Epithelial cell of proximal tubule (primary cell): Measurements from ENCODE around the gene ZNF532. TPM values are rescaled to one million over a fixed set of nuclear protein-coding genes. Genes with fewer than 3 reads are reported as not detected.

Experiments used
- DNase-seq: peaks from one replicate; pipeline ENCODE4 v3.0.0-alpha.2; 2011; ENCODE audit warnings: low read depth
- H3K4me3 ChIP-seq: 2 replicates; pipeline ENCODE4 v1.5.1; 2011; ENCODE audit warnings: low read depth, mild to moderate bottlenecking, low read length
- total RNA-seq: library from RNA; depleted of rRNA; stranded (reverse); fragments of >200 nt; gene quantifications from 2 replicates; pipeline ENCODE4 v1.2.3, GENCODE V29; 2015
- TF ChIP-seq, protein P1 (sequence below): conservative IDR thresholded peaks from 2 replicates; pipeline ENCODE4 v1.5.1; 2012; ENCODE audit warnings: low read depth, mild to moderate bottlenecking, low read length

Gene ZNF532
- total RNA-seq, 1 donor from 2014 or later: 70.2 TPM

DNA sequence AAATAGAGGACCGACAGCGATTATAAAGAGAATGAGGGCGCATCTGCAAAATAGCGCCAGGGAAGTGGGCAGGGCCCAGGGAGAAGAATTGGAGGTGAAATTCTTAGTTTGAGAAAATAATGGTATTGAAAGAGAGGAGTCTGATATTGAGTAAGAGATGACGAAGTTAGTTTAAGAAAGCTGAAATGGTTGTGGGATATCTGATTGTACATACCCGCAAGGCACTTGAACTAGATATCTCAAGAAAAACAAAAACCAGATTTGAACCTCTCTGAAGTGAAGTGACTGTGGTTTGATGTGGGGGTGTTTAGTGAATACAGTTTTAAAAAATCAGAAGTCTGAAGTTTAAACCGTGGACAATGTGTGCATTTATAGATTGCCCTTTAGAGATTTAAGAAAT is 38.9 kb downstream of the ZNF532 start:
- DNase-seq: no peak
- TF ChIP-seq, protein P1, sequence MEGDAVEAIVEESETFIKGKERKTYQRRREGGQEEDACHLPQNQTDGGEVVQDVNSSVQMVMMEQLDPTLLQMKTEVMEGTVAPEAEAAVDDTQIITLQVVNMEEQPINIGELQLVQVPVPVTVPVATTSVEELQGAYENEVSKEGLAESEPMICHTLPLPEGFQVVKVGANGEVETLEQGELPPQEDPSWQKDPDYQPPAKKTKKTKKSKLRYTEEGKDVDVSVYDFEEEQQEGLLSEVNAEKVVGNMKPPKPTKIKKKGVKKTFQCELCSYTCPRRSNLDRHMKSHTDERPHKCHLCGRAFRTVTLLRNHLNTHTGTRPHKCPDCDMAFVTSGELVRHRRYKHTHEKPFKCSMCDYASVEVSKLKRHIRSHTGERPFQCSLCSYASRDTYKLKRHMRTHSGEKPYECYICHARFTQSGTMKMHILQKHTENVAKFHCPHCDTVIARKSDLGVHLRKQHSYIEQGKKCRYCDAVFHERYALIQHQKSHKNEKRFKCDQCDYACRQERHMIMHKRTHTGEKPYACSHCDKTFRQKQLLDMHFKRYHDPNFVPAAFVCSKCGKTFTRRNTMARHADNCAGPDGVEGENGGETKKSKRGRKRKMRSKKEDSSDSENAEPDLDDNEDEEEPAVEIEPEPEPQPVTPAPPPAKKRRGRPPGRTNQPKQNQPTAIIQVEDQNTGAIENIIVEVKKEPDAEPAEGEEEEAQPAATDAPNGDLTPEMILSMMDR: no peak
- no peak overlapping the region for H3K4me3 ChIP-seq

DNA sequence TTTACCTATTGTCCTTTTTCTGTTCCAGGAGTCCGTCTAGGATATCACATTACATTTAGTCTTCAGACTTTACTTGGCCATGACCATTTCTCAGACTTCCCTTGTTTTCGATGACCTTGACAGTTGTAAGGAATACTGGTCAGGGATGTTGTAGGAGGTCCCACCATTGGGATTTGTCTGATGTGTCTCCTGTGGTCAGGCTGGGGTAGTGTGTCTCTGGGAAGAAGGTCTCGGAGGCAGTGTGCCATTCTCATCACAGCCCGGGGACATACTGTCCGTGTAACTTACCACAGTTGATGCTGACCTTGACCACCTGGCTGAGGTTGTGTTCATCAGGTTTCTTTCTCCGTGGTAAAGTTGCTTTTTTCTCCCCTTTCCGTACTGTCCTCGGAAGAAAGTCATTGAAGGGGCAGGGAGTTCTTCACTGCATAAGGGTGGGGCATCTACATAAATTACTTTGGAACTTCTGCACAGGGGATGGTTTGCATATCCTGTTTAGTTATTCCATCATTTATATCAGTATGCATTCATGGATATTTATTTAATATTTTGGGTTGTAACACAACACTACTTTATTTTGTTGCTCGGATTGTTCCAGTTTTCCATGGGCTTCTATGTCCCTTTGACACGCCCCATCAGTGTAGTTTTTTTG is 41.2 kb downstream of the ZNF532 start:
- TF ChIP-seq, protein P1: no peak
- no peak overlapping the region for H3K4me3 ChIP-seq
- no peak for DNase-seq

DNA sequence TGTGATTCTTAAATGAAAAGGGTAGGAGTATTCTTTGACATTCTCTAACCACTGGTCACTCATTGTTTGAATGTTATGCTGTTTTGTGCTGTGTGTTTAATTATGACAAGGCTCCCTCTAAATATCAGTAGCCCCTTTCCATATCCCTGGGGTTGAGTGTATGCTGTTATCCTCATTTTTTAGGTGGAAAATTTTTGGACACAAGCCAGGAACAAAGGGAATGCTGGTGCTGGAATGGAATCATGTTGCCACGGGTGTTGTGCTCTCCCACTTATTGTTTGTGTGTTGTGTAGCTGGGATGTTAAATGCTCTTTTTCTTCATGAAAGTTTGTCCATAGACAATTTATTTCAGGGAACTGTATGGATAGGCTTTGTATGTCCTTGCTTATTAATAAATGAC is 43.3 kb downstream of the ZNF532 start:
- no peak overlapping the region for H3K4me3 ChIP-seq
- TF ChIP-seq, protein P1: no peak
- no peak for DNase-seq

DNA sequence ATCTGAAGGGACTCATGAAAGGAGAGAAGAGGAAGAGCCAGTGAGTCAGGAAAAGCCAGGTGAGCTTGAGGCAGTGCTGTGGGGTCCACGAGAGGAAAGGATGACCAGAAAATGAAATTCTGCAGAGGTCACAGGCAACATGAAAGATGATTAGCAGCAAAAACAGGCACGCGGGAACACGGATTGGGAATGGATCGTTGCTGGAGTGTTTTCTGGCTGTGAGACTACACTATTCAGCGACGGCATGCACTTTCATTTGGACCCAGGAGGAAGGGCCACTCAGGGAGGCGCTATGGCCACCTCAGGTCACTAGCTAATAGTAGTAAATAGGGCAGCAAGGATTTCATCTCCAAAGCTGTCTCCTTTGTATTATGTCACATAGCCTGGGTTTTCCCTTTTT is 44.8 kb downstream of the ZNF532 start:
- DNase-seq: no peak
- H3K4me3 ChIP-seq: no peak overlapping the region
- TF ChIP-seq, protein P1: no peak

DNA sequence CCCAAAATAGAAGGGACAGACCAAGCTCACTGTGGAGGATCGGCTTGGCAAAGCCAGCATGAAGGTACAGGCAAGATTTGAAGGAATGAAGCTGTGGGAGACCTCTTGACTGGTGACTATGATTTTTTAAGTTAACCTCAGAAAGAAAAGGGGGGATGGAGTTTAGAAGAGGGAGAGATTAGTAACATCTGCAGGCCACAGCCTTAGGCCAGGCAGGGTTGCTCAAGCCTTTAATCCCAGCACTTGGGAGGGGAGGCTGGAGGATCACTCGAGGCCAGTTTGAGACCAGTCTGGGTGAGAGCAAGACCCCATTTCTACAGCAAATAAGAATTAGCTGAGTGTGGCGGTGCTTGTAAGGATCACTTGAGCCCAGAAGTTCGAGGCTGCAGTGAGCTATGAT is 46.6 kb downstream of the ZNF532 start:
- DNase-seq: no peak
- no peak overlapping the region for H3K4me3 ChIP-seq
- TF ChIP-seq, protein P1: no peak

DNA sequence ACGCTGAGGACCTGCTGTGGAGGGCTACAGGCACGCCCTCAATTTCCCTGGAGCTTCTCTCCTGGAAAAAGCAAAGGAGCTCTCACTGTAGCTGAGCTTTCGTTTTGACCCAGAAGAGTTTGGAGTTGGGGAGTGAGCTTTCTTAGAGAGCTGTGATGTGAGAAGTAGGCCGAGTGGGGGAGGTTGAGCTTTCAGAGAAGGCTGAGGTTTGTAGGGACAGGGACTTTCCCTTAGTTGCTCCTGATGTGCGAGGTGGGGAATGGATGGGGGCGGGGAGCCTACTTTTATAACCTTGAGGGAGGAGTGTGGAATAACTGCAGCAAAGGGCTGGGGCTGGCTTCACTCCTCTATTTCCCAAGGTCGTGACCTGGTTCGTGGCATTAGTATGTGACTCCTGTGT is 47.1 kb downstream of the ZNF532 start:
- DNase-seq: no peak
- H3K4me3 ChIP-seq: no peak overlapping the region
- TF ChIP-seq, protein P1: no peak
